Keratinocyte (primary cell): ENCODE data around the gene PLCG2.

Source experiments
- EZH2 ChIP-seq: IDR thresholded peaks from one replicate; pipeline ENCODE4 v1.6.1; 2012; ENCODE audit warnings: inconsistent platforms, mild to moderate bottlenecking, low read length, moderate library complexity
- TF ChIP-seq, protein P1 (sequence below), 3 experiments: IDR thresholded peaks in 1 of 3; conservative IDR thresholded peaks in 1 of 3; optimal IDR thresholded peaks in 1 of 3; 2 replicates in 2 of 3; 3 replicates in 1 of 3; pipeline versions ENCODE3 to v1.5.1; 2011; ENCODE audit warnings: low read length in 3 of 3, mild to moderate bottlenecking in 3 of 3, moderate library complexity in 2 of 3, control low read depth in 1 of 3, inconsistent platforms in 1 of 3; ENCODE audit not compliant: insufficient read depth in 2 of 3; ENCODE audit errors: extremely low read depth in 1 of 3

DNA sequence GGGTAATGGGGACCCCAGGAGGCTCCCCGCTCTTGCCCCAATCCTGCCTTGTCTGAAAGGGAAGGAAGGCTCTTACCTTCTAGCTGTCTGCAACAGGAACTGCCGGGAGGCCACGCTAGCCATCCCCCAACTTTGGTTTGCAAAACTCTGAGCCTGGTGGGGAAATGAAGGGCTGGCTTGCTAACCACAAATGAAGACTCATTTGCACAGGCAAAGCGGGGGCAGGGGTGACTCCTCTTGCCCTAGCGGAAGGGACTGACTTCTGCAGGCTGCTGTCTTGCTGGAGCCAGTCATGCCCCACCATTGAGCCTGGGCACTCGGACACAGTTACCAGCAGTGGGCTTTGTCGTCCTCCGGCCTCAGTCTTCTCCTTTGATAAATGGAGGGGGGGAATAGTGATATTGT, 52.6 kb downstream of the PLCG2 start:
- TF ChIP-seq, protein P1, sequence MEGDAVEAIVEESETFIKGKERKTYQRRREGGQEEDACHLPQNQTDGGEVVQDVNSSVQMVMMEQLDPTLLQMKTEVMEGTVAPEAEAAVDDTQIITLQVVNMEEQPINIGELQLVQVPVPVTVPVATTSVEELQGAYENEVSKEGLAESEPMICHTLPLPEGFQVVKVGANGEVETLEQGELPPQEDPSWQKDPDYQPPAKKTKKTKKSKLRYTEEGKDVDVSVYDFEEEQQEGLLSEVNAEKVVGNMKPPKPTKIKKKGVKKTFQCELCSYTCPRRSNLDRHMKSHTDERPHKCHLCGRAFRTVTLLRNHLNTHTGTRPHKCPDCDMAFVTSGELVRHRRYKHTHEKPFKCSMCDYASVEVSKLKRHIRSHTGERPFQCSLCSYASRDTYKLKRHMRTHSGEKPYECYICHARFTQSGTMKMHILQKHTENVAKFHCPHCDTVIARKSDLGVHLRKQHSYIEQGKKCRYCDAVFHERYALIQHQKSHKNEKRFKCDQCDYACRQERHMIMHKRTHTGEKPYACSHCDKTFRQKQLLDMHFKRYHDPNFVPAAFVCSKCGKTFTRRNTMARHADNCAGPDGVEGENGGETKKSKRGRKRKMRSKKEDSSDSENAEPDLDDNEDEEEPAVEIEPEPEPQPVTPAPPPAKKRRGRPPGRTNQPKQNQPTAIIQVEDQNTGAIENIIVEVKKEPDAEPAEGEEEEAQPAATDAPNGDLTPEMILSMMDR (optimal IDR thresholded peaks at IDR 0.05 in 1 of 3, IDR thresholded peaks at IDR 0.05 in 1 of 3, conservative IDR thresholded peaks at IDR 0.05 in 1 of 3; ENCODE audit: extremely low read depth in 1 of 3, insufficient read depth in 2 of 3, low read length in 3 of 3): no peak
- TF ChIP-seq EZH2: no peak
